ENCODE measurements around the gene SASH3.

The SASH3 gene

GRCh38 chrX:129824620-129825019, 44.9 kb downstream of the SASH3 start:
- H3K27ac ChIP-seq, result no peak overlapping the region
- H3K27me3 ChIP-seq, result peaks cover 43% of the 10 kb centered on the region
- H3K9me3 ChIP-seq, result no peaks in the 10 kb centered on the region
- peaks cover 30% of the 10 kb centered on the region for H3K36me3 ChIP-seq
- H3K4me3 ChIP-seq, result no peak overlapping the region
- H3K9ac ChIP-seq, result no peak overlapping the region
- H4K20me1 ChIP-seq, result peaks cover 8% of the 10 kb centered on the region
- TF ChIP-seq Cebpa-rat (IDR thresholded peaks at IDR 0.05), result no peak
- H3K4me1 ChIP-seq, result peaks cover 10% of the 10 kb centered on the region; the same call in 1 of the 2 replicates
- no peak overlapping the region for H3K4me2 ChIP-seq

GRCh38 chrX:129825746-129826505, 46.2 kb downstream of the SASH3 start:
- Histone ChIP-seq H3K27me3 (peaks cover 54% of the 10 kb centered on the region), H3K27ac (no peak overlapping the region), H3K4me3 (no peak overlapping the region), H3K4me2 (no peak overlapping the region), H3K4me1 (peaks cover 10% of the 10 kb centered on the region; the same call in 1 of the 2 replicates), H4K20me1 (peaks cover 21% of the 10 kb centered on the region), H3K9me3 (no peaks in the 10 kb centered on the region), H3K9ac (no peak overlapping the region), H3K36me3 (peaks cover 32% of the 10 kb centered on the region)
- no peak for TF ChIP-seq Cebpa-rat (IDR thresholded peaks at IDR 0.05)

- Histone ChIP-seq H3K27me3 (peaks cover 71% of the 10 kb centered on the region), H3K4me1 (no peaks in the 10 kb centered on the region), H4K20me1 (peaks cover 48% of the 10 kb centered on the region), H3K9ac (no peak overlapping the region), H3K4me3 (no peak overlapping the region), H3K4me2 (no peak overlapping the region), H3K36me3 (peaks cover 28% of the 10 kb centered on the region), H3K9me3 (no peaks in the 10 kb centered on the region), H3K27ac (no peak overlapping the region)
- no peak for TF ChIP-seq Cebpa-rat (IDR thresholded peaks at IDR 0.05)
Observed at GRCh38 chrX:129830494-129830893, 50.7 kb downstream of the SASH3 start.

- H3K4me2 ChIP-seq, result no peak overlapping the region
Observed at GRCh38 chrX:129831091-129831885, 51.5 kb downstream of the SASH3 start.

GRCh38 chrX:129833153-129833990, 53.6 kb downstream of the SASH3 start:
- TF ChIP-seq Cebpa-rat (IDR thresholded peaks at IDR 0.05), result no peak
- Histone ChIP-seq H3K9ac (no peak overlapping the region), H3K36me3 (peaks cover 26% of the 10 kb centered on the region), H3K4me3 (no peak overlapping the region), H3K27me3 (peaks cover 63% of the 10 kb centered on the region), H3K4me2 (no peak overlapping the region), H3K9me3 (no peaks in the 10 kb centered on the region), H3K27ac (no peak overlapping the region), H4K20me1 (peaks cover 68% of the 10 kb centered on the region), H3K4me1 (no peaks in the 10 kb centered on the region)

More at GRCh38 chrX:129831091-129831885, 51.5 kb downstream of the SASH3 start:
- no peaks in the 10 kb centered on the region for H3K4me1 ChIP-seq
- no peak overlapping the region for H3K9ac ChIP-seq
- TF ChIP-seq Cebpa-rat (IDR thresholded peaks at IDR 0.05), result no peak
- H3K27ac ChIP-seq, result no peak overlapping the region
- H3K4me3 ChIP-seq, result no peak overlapping the region
- no peaks in the 10 kb centered on the region for H3K9me3 ChIP-seq
- H3K36me3 ChIP-seq, result peaks cover 29% of the 10 kb centered on the region
- H4K20me1 ChIP-seq, result peaks cover 56% of the 10 kb centered on the region
- H3K27me3 ChIP-seq, result peaks cover 69% of the 10 kb centered on the region

- H3K4me2 ChIP-seq, result no peak overlapping the region
- peaks cover 24% of the 10 kb centered on the region for H3K4me1 ChIP-seq
- H4K20me1 ChIP-seq, result peaks cover 79% of the 10 kb centered on the region
- peaks cover 70% of the 10 kb centered on the region for H3K27me3 ChIP-seq
- TF ChIP-seq Cebpa-rat (IDR thresholded peaks at IDR 0.05), result no peak
- H3K4me3 ChIP-seq, result no peak overlapping the region
- no peak overlapping the region for H3K9ac ChIP-seq
- H3K27ac ChIP-seq, result no peak overlapping the region
- peaks cover 14% of the 10 kb centered on the region for H3K36me3 ChIP-seq
- H3K9me3 ChIP-seq, result no peaks in the 10 kb centered on the region
Observed at GRCh38 chrX:129836827-129837226, 57.1 kb downstream of the SASH3 start.

GRCh38 chrX:129840344-129840743, 60.6 kb downstream of the SASH3 start:
- H3K27ac ChIP-seq, result no peak overlapping the region
- H3K9me3 ChIP-seq, result 0 out of 2 replicates have a peak, but pooled peaks cover 4% of the 10 kb centered on the region
- H3K4me1 ChIP-seq, result peaks cover 33% of the 10 kb centered on the region
- peaks cover 56% of the 10 kb centered on the region for H4K20me1 ChIP-seq
- H3K4me2 ChIP-seq, result peak overlapping the region; percentile 42
- H3K36me3 ChIP-seq, result peaks cover 14% of the 10 kb centered on the region
- H3K27me3 ChIP-seq, result peaks cover 63% of the 10 kb centered on the region
- no peak for TF ChIP-seq Cebpa-rat (IDR thresholded peaks at IDR 0.05)
- no peak overlapping the region for H3K4me3 ChIP-seq
- no peak overlapping the region for H3K9ac ChIP-seq

- Histone ChIP-seq H3K36me3 (peaks cover 5% of the 10 kb centered on the region; the same call in 1 of the 2 replicates), H3K9me3 (0 out of 2 replicates have a peak, but pooled peaks cover 4% of the 10 kb centered on the region), H3K9ac (peak overlapping the region; percentile 75), H3K4me2 (peak overlapping the region; percentile 86), H3K27me3 (peaks cover 61% of the 10 kb centered on the region), H3K27ac (peak overlapping the region; percentile 63), H3K4me3 (peak overlapping the region; percentile 80), H4K20me1 (peaks cover 38% of the 10 kb centered on the region), H3K4me1 (peaks cover 33% of the 10 kb centered on the region)
- no peak for TF ChIP-seq Cebpa-rat (IDR thresholded peaks at IDR 0.05)
Observed at GRCh38 chrX:129842510-129843208, 62.9 kb downstream of the SASH3 start.

- Histone ChIP-seq H3K4me2 (peak overlapping the region; percentile 86), H3K27me3 (peaks cover 63% of the 10 kb centered on the region), H3K9ac (peak overlapping the region; percentile 75), H3K4me1 (peaks cover 33% of the 10 kb centered on the region), H4K20me1 (peaks cover 37% of the 10 kb centered on the region), H3K27ac (peak overlapping the region; percentile 63), H3K9me3 (0 out of 2 replicates have a peak, but pooled peaks cover 5% of the 10 kb centered on the region), H3K36me3 (peaks cover 5% of the 10 kb centered on the region; the same call in 1 of the 2 replicates), H3K4me3 (peak overlapping the region; percentile 80)
- no peak for TF ChIP-seq Cebpa-rat (IDR thresholded peaks at IDR 0.05)
Observed at GRCh38 chrX:129843209-129843458, 63.4 kb downstream of the SASH3 start.
